K562 (cell line): ENCODE measurements around the gene TTLL9. TPM values are rescaled to one million over a fixed set of nuclear protein-coding genes. Genes with fewer than 3 reads are reported as not detected.

Source experiments
- BMI1 ChIP-seq: fragments of 150-350 bp; IDR thresholded peaks from 2 replicates; pipeline ENCODE4 v1.6.1; 2014; ENCODE audit warnings: low read length
- JUND ChIP-seq, 2 experiments: IDR thresholded peaks; 2 replicates in 1 of 2; 3 replicates in 1 of 2; pipeline ENCODE4 v1.6.1; 2011; ENCODE audit warnings: borderline replicate concordance in 2 of 2, low read depth in 2 of 2, low read length in 2 of 2, improper control_type of control experiment in 1 of 2, missing biosample characterization in 1 of 2, missing genetic modification characterization in 1 of 2, missing genetic modification reagents in 1 of 2
- MGA ChIP-seq: fragments of 450-650 bp; IDR thresholded peaks from 2 replicates; pipeline ENCODE4 v1.6.1; 2016; ENCODE audit warnings: mild to moderate bottlenecking, moderate library complexity
- NFYB ChIP-seq: IDR thresholded peaks from 2 replicates; pipeline ENCODE4 v1.6.1; 2011; ENCODE audit warnings: mild to moderate bottlenecking, moderate library complexity; ENCODE audit not compliant: insufficient read length; ENCODE audit errors: extremely low read depth
- SP1 ChIP-seq: sonication (generic); formaldehyde crosslinking; IDR thresholded peaks from 2 replicates; pipeline ENCODE4 v1.8.1; 2022; ENCODE audit warnings: mild to moderate bottlenecking, missing genetic modification reagents
- polyA plus RNA-seq, 8 experiments: library from polyadenylated mRNA; depleted of rRNA in 4 of 8; stranded (reverse) in 5 of 8; unstranded in 3 of 8; fragments of >200 nt; fragmentation: Nextera tagmentation in 2 of 8; fragmentation: Illumina TruSeq in 1 of 8; extraction: Ambion mirVana in 2 of 8; extraction: Trizol in 1 of 8; gene quantifications; 2 replicates each; pipeline versions ENCODE4 v1.2.1 to v1.2.3, GENCODE V29; 2011 to 2014; ENCODE audit warnings: inconsistent platforms in 1 of 8, missing spikeins in 1 of 8
- total RNA-seq, 7 experiments: library from RNA; depleted of rRNA in 6 of 7; stranded (reverse); fragments of >200 nt in 6 of 7; fragmentation: Illumina TruSeq in 2 of 7; extraction: Trizol in 2 of 7; gene quantifications; 2 replicates each; pipeline versions ENCODE4 v1.2.1 to v1.2.3, GENCODE V29; 2011 to 2021; ENCODE audit warnings: low replicate concordance in 1 of 7

Gene TTLL9
- total and polyA plus RNA-seq, 9 of the 15 experiments (the other 6 are each of a cell fraction or from before 2014, with no cell fraction given) = 0.06 to 0.07 TPM; not detected in 7

GRCh38 chr20:31879143-31879987 is 8.9 kb downstream of the TTLL9 start (continued):
- TF ChIP-seq MGA (peak; percentile 53; the same call in 1 of the 2 replicates), NFYB (peak; percentile 12), SP1 (peak; percentile 37; the same call in 1 of the 2 replicates), BMI1 (peak; percentile 89), JUND (IDR thresholded peaks at IDR 0.05; ENCODE audit: borderline replicate concordance, low read depth, low read length) (peak; percentile 21; the same call in 1 of the 2 replicates), JUND (tag; IDR thresholded peaks at IDR 0.05; ENCODE audit: borderline replicate concordance, low read depth, low read length) (no peak)
